Right hindlimb (tissue), 1 donor: ENCODE results near the gene TMEM181.
"Not testable (repeated sequence)": the region's sequence is repeated elsewhere in the genome, so short reads cannot be mapped to it uniquely, and the experiment has no call there.

Source experiments
- DNase-seq: peaks from one replicate; pipeline ENCODE4 v3.0.0-alpha.2; 2018

Gene TMEM181

GRCh38 chr6:158559895-158560835 is at the start of gene TMEM181:
TMEM181 (plus strand) TSS chr6:158560091; CDS start chr6:158560225, 134 bp downstream.
- DNase-seq = peak; percentile 90

- DNase-seq = no peak
Observed at GRCh38 chr6:158512809-158513208, 47.1 kb upstream of the TMEM181 start.

GRCh38 chr6:158514176-158514575 is 45.7 kb upstream of the TMEM181 start:
- DNase-seq = no peak

GRCh38 chr6:158514991-158515390 is 44.9 kb upstream of the TMEM181 start:
- no peak for DNase-seq

- no peak for DNase-seq
Observed at GRCh38 chr6:158516098-158516497, 43.8 kb upstream of the TMEM181 start.

GRCh38 chr6:158517038-158517437 is 42.9 kb upstream of the TMEM181 start:
- no peak for DNase-seq

- no peak for DNase-seq
Observed at GRCh38 chr6:158517581-158517980, 42.3 kb upstream of the TMEM181 start.

GRCh38 chr6:158518191-158519127 is 41.4 kb upstream of the TMEM181 start:
- peak; percentile 52 for DNase-seq

- DNase-seq = no peak
Observed at GRCh38 chr6:158519300-158519699, 40.6 kb upstream of the TMEM181 start.

GRCh38 chr6:158519761-158520160 is 40.1 kb upstream of the TMEM181 start:
- DNase-seq = no peak

GRCh38 chr6:158520975-158521374 is 38.9 kb upstream of the TMEM181 start:
- DNase-seq = not testable (repeated sequence)

- DNase-seq = no peak
Observed at GRCh38 chr6:158521759-158522158, 38.1 kb upstream of the TMEM181 start.

GRCh38 chr6:158522616-158523015 is 37.3 kb upstream of the TMEM181 start:
- no peak for DNase-seq

- no peak for DNase-seq
Observed at GRCh38 chr6:158524311-158524710, 35.6 kb upstream of the TMEM181 start.

- not testable (repeated sequence) for DNase-seq
Observed at GRCh38 chr6:158527858-158528257, 32.0 kb upstream of the TMEM181 start.

GRCh38 chr6:158528826-158529225 is 31.1 kb upstream of the TMEM181 start:
- no peak for DNase-seq

GRCh38 chr6:158529629-158530028 is 30.3 kb upstream of the TMEM181 start:
- no peak for DNase-seq

- DNase-seq = no peak
Observed at GRCh38 chr6:158531566-158531965, 28.3 kb upstream of the TMEM181 start.

GRCh38 chr6:158531970-158532369 is 27.9 kb upstream of the TMEM181 start:
- no peak for DNase-seq

- DNase-seq = peak; percentile 84
Observed at GRCh38 chr6:158536084-158536890, 23.6 kb upstream of the TMEM181 start.

GRCh38 chr6:158536891-158537798 is 22.7 kb upstream of the TMEM181 start:
- peak; percentile 61 for DNase-seq
